Stomach (tissue), 9 donors: Measurements from ENCODE around the gene SH3RF3. TPM values are rescaled to one million over a fixed set of nuclear protein-coding genes. Genes with fewer than 3 reads are reported as not detected.

Experiments
- DNase-seq, 2 donors: peaks; one replicate each; pipeline versions ENCODE4 v3.0.0 to v3.0.0-alpha.2; 2013 to 2019
- H3K27ac ChIP-seq, 5 donors: fragments of 200-600 bp in 4 of 5; sonication (generic) in 4 of 5; one replicate each; pipeline ENCODE4 v1.5.1; 2013 to 2019; ENCODE audit warnings: mild to moderate bottlenecking in 1 of 5, moderate library complexity in 1 of 5
- H3K27me3 ChIP-seq, 3 donors: fragments of 200-600 bp; sonication (generic); one replicate each; pipeline ENCODE4 v1.5.1; 2017 to 2019; ENCODE audit warnings: mixed run types in 1 of 3
- H3K36me3 ChIP-seq, 4 donors: fragments of 200-600 bp; sonication (generic); 1 replicate in 3 of 4; 2 replicates in 1 of 4; pipeline ENCODE4 v1.5.1; 2016 to 2019
- H3K4me1 ChIP-seq, 4 donors: fragments of 200-600 bp; sonication (generic); one replicate each; pipeline ENCODE4 v1.5.1; 2016 to 2019
- H3K4me3 ChIP-seq, 4 donors: fragments of 200-600 bp; sonication (generic) in 3 of 4; one replicate each; pipeline ENCODE4 v1.5.1; 2016 to 2019; ENCODE audit warnings: mild to moderate bottlenecking in 1 of 4
- H3K9me3 ChIP-seq, 4 donors: fragments of 200-600 bp; sonication (generic); one replicate each; pipeline ENCODE4 v1.5.1; 2016 to 2019
- EP300 ChIP-seq: sonication (generic); formaldehyde crosslinking; IDR thresholded peaks from one replicate; pipeline ENCODE4 v1.6.1; 2017; ENCODE audit warnings: antibody characterized with exemption
- POLR2A ChIP-seq, 4 donors: fragments of 450-650 bp; IDR thresholded peaks; one replicate each; pipeline ENCODE4 v1.6.1; 2016; ENCODE audit warnings: antibody characterized with exemption in 4 of 4, control low read depth in 2 of 4, mild to moderate bottlenecking in 1 of 4, moderate library complexity in 1 of 4
- POLR2AphosphoS5 ChIP-seq, 3 donors: sonication (generic); formaldehyde crosslinking; IDR thresholded peaks; one replicate each; pipeline ENCODE4 v1.6.1; 2016; ENCODE audit warnings: antibody characterized with exemption in 3 of 3
- WGBS, 5 donors: extraction: QIAGEN DNeasy Blood & Tissue Kit in 3 of 5; methylation state at CpG; one replicate each; pipeline versions ENCODE4 v1.1.5 to v1.1.7; 2013 to 2018; 5-methylcytosine and 5-hydroxymethylcytosine counted together
- intact Hi-C: fragments of 100-400 bp; cut with DNase I; formaldehyde crosslinking; loops from one replicate; pipeline ENCODE4 v1.15.1; 2023; ENCODE audit warnings: low total_unique reads
- polyA plus RNA-seq, 3 donors: library from polyadenylated mRNA; stranded (reverse); fragments of 200-250 nt; gene quantifications; one replicate each; pipeline ENCODE4 v1.2.3, GENCODE V29; 2013
- total RNA-seq, 5 donors: library from RNA; depleted of rRNA; stranded (reverse); fragments of >200 nt; gene quantifications; one replicate each; pipeline versions ENCODE4 v1.1.0 to v1.2.3, GENCODE V29; 2014 to 2016
- TF ChIP-seq, protein P1 (sequence below), 7 experiments: fragments of 450-650 bp in 4 of 7; fragments of 200-600 bp in 3 of 7; sonication (generic) in 3 of 7; IDR thresholded peaks; one replicate each; pipeline ENCODE4 v1.5.1; 2016 to 2019; ENCODE audit warnings: antibody characterized with exemption in 7 of 7, control low read depth in 2 of 7, mild to moderate bottlenecking in 1 of 7
- donor health status: healthy with polysubstance abuse.
- donor health status: Bipolar disorder and iron deficiency.
- donor health status: healthy.

Gene SH3RF3
- total and polyA plus RNA-seq, 8 donors, result 0.87 to 11.1 (median 4.4) TPM

DNA sequence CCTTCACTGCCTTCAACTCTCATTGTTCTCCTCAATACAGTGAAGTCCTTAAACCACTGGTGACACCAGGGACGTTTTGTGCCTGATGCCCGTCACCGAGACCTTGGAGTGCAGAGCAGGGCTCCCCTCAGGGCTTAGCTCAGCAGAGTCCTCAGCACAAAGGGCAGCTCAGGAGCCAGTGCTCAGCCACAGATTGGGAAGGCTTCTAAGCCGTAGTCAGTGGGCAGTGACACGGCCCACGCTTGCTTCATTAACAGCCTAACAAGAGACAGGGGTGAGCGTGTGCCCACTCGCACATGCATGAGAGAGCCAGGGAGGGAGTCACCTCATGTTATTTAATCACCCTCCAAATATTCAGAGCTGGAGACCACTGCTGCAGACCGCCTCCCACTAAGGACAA is 137.5 kb downstream of the SH3RF3 start:
- 84 to 98% (median 89%) methylated on average over 7 to 9 of the region's 9 CpGs for WGBS, 5 donors
- TF ChIP-seq POLR2A (IDR thresholded peaks at IDR 0.05) (no peak), POLR2AphosphoS5 (IDR thresholded peaks at IDR 0.05) (no peak), EP300 (no peak)
- TF ChIP-seq, protein P1, sequence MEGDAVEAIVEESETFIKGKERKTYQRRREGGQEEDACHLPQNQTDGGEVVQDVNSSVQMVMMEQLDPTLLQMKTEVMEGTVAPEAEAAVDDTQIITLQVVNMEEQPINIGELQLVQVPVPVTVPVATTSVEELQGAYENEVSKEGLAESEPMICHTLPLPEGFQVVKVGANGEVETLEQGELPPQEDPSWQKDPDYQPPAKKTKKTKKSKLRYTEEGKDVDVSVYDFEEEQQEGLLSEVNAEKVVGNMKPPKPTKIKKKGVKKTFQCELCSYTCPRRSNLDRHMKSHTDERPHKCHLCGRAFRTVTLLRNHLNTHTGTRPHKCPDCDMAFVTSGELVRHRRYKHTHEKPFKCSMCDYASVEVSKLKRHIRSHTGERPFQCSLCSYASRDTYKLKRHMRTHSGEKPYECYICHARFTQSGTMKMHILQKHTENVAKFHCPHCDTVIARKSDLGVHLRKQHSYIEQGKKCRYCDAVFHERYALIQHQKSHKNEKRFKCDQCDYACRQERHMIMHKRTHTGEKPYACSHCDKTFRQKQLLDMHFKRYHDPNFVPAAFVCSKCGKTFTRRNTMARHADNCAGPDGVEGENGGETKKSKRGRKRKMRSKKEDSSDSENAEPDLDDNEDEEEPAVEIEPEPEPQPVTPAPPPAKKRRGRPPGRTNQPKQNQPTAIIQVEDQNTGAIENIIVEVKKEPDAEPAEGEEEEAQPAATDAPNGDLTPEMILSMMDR (IDR thresholded peaks at IDR 0.05), result no peak
- Histone ChIP-seq H3K4me1 (peaks cover 9 to 41% (median 21%) of the 10 kb centered on the region in 4 donors), H3K27me3 (no peaks in the 10 kb centered on the region), H3K9me3 (no peaks in the 10 kb centered on the region), H3K36me3 (no peaks in the 10 kb centered on the region), H3K27ac (no peak overlapping the region), H3K4me3 (no peak overlapping the region)
- no peak for DNase-seq
- intact Hi-C loops, result no loop called here

GRCh38 chr2:109266998-109267854 is 138.2 kb downstream of the SH3RF3 start:
- no peaks in the 10 kb centered on the region for H3K36me3 ChIP-seq
- H3K27ac ChIP-seq, result peak overlapping the region in 2 of 5 donors; percentile 10 to 43
- intact Hi-C loops, result no loop called here
- DNase-seq, result peak in 1 of 2 donors; percentile 61
- peaks cover 9 to 41% (median 21%) of the 10 kb centered on the region in 4 donors for H3K4me1 ChIP-seq
- H3K27me3 ChIP-seq, result no peaks in the 10 kb centered on the region
- H3K9me3 ChIP-seq, result no peaks in the 10 kb centered on the region
- 47 to 63% (median 54%) methylated on average over 15 to 16 of the region's 16 CpGs for WGBS, 5 donors
- no peak overlapping the region for H3K4me3 ChIP-seq
- TF ChIP-seq, protein P1 (IDR thresholded peaks at IDR 0.05), result no peak
- peak in 1 of 3 donors; percentile 10 for TF ChIP-seq POLR2AphosphoS5 (IDR thresholded peaks at IDR 0.05)

GRCh38 chr2:109268916-109269315 is 139.9 kb downstream of the SH3RF3 start:
- H3K4me1 ChIP-seq, result peaks cover 9 to 41% (median 21%) of the 10 kb centered on the region in 4 donors
- no peaks in the 10 kb centered on the region for H3K36me3 ChIP-seq

GRCh38 chr2:109269706-109270504 is 140.9 kb downstream of the SH3RF3 start:
- Histone ChIP-seq H3K9me3 (no peaks in the 10 kb centered on the region), H3K27ac (no peak overlapping the region), H3K4me3 (no peak overlapping the region), H3K27me3 (no peaks in the 10 kb centered on the region), H3K4me1 (peaks cover 9 to 36% (median 21%) of the 10 kb centered on the region in 4 donors), H3K36me3 (no peaks in the 10 kb centered on the region)
- TF ChIP-seq POLR2A (IDR thresholded peaks at IDR 0.05) (no peak), EP300 (no peak), POLR2AphosphoS5 (IDR thresholded peaks at IDR 0.05) (no peak)
- TF ChIP-seq, protein P1 (IDR thresholded peaks at IDR 0.05), result no peak
- 71 to 84% (median 76%) methylated on average over 10 to 11 of the region's 11 CpGs for WGBS, 5 donors
- DNase-seq, result no peak
- intact Hi-C loops, result no loop called here

More at GRCh38 chr2:109268916-109269315, 139.9 kb downstream of the SH3RF3 start:
- H3K27ac ChIP-seq, result no peak overlapping the region
- TF ChIP-seq POLR2AphosphoS5 (IDR thresholded peaks at IDR 0.05), result no peak
- TF ChIP-seq EP300, result no peak
- TF ChIP-seq POLR2A (IDR thresholded peaks at IDR 0.05), result no peak
- TF ChIP-seq, protein P1 (IDR thresholded peaks at IDR 0.05), result no peak
- no peak for DNase-seq
- WGBS, 5 donors, result 83 to 94% (median 94%) methylated on average over 7 of the region's 7 CpGs
- intact Hi-C loops, result no loop called here
- no peaks in the 10 kb centered on the region for H3K27me3 ChIP-seq
- no peaks in the 10 kb centered on the region for H3K9me3 ChIP-seq
- no peak overlapping the region for H3K4me3 ChIP-seq
